Natural killer cell (primary cell): ENCODE data around the gene HUS1. TPM values are rescaled to one million over a fixed set of nuclear protein-coding genes. Genes with fewer than 3 reads are reported as not detected.

Source experiments
- ATAC-seq, 3 donors: fragments of 150-1000 bp in 2 of 3; fragments of 200-7000 bp in 1 of 3; cut with Tn5 transposase; 1 replicate in 1 of 3; 2 replicates in 2 of 3; pipeline ENCODE4 v1.10.0; 2021; ENCODE audit warnings: mild to moderate bottlenecking in 2 of 3, moderate library complexity in 2 of 3
- DNase-seq, 2 donors: peaks; one replicate each; pipeline versions ENCODE4 v3.0.0 to v3.0.0-alpha.2; 2013 to 2021; ENCODE audit warnings: mixed read lengths in 1 of 2
- H3K27ac ChIP-seq: one replicate; pipeline ENCODE4 v1.5.1; 2013; ENCODE audit warnings: mild to moderate bottlenecking, low read length
- H3K27me3 ChIP-seq: one replicate; pipeline ENCODE4 v1.6.1; 2013; ENCODE audit warnings: low read length; ENCODE audit not compliant: control insufficient read depth, insufficient read depth
- H3K36me3 ChIP-seq: one replicate; pipeline ENCODE4 v1.6.1; 2013; ENCODE audit warnings: low read length; ENCODE audit not compliant: control insufficient read depth, insufficient read depth
- H3K4me1 ChIP-seq: one replicate; pipeline ENCODE4 v1.6.1; 2013; ENCODE audit warnings: low read length; ENCODE audit not compliant: control insufficient read depth, insufficient read depth
- H3K4me3 ChIP-seq: one replicate; pipeline ENCODE4 v1.5.1; 2013; ENCODE audit warnings: low read length
- H3K9me3 ChIP-seq: one replicate; pipeline ENCODE4 v1.6.1; 2013; ENCODE audit warnings: low read length; ENCODE audit not compliant: control insufficient read depth, insufficient read depth
- H3K27ac Mint-ChIP-seq, 2 donors: one replicate each; pipeline ENCODE4 v1.8.0; 2022; ENCODE audit warnings: mild to moderate bottlenecking in 2 of 2, mixed read lengths in 2 of 2, moderate library complexity in 1 of 2
- H3K27me3 Mint-ChIP-seq, 2 donors: one replicate each; pipeline ENCODE4 v1.8.0; 2022; ENCODE audit warnings: low read depth in 2 of 2, mixed read lengths in 2 of 2
- H3K36me3 Mint-ChIP-seq: one replicate; pipeline ENCODE4 v1.8.0; 2022; ENCODE audit warnings: mixed read lengths
- H3K4me1 Mint-ChIP-seq, 2 donors: one replicate each; pipeline ENCODE4 v1.8.0; 2022; ENCODE audit warnings: mixed read lengths in 2 of 2
- H3K4me3 Mint-ChIP-seq: one replicate; pipeline ENCODE4 v1.8.0; 2022; ENCODE audit warnings: mild to moderate bottlenecking, moderate library complexity, mixed read lengths
- H3K9me3 Mint-ChIP-seq, 2 donors: one replicate each; pipeline ENCODE4 v1.8.0; 2022; ENCODE audit warnings: mixed read lengths in 2 of 2
- CTCF ChIP-seq: fragments of 200-600 bp; IDR thresholded peaks from one replicate; pipeline ENCODE4 v1.8.0; 2022; ENCODE audit warnings: antibody characterized with exemption
- WGBS: methylation state at CpG from one replicate; pipeline ENCODE4 v1.1.7; 2013; ENCODE audit warnings: missing lambda C conversion rate; ENCODE audit not compliant: insufficient coverage; 5-methylcytosine and 5-hydroxymethylcytosine counted together
- intact Hi-C: fragments of 100-400 bp; cut with micrococcal nuclease; formaldehyde crosslinking; loops from one replicate; pipeline ENCODE4 v1.14.2; 2022
- total RNA-seq, 4 donors: library from RNA; stranded (reverse); fragments of 120-200 nt in 1 of 4; gene quantifications; one replicate each; pipeline versions ENCODE4 v1.2.3 to v1.2.4, GENCODE V29; 2013 to 2022

The HUS1 gene
- total RNA-seq, 3 donors from 2014 or later (not counting 1 experiment from before 2014, with no cell fraction given): 55.6 to 75.0 (median 59.3) TPM

DNA sequence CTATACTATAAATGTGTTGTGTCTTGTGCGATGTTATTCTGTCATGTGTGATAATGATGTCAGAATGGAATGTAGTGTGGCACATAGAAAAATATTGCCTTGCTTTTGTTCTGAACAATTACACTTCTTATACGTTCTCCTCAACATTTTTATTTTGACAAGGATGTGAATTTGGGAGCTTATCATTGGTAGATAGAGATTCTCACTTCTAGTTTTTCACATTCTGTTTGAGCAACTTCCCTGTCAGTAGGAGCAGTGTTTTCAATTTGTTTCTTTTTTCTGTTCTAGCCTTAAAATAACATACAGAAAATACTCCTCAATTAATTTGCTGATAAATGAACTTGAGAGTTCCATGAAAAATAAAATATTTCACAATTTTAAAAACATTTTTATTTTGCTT, 31.9 kb upstream of the HUS1 start:
- H3K4me3 Mint-ChIP-seq: no peak overlapping the region
- peak overlapping the region in 1 of 2 donors; percentile 25 for H3K27ac Mint-ChIP-seq
- peaks cover 2 to 6% of the 10 kb centered on the region in 2 donors for H3K27me3 Mint-ChIP-seq
- 100% methylated on average over 1 of the region's 2 CpGs for WGBS
- no peak for DNase-seq
- no peak overlapping the region for H3K4me3 ChIP-seq
- no peaks in the 10 kb centered on the region for H3K36me3 ChIP-seq
- no peaks in the 10 kb centered on the region for H3K9me3 ChIP-seq
- no peak for TF ChIP-seq CTCF
- no peak overlapping the region for H3K27ac ChIP-seq
- no peak for ATAC-seq
- intact Hi-C loops: no loop called here
- no peaks in the 10 kb centered on the region for H3K27me3 ChIP-seq
- no peaks in the 10 kb centered on the region for H3K9me3 Mint-ChIP-seq
- no peaks in the 10 kb centered on the region for H3K36me3 Mint-ChIP-seq
- H3K4me1 Mint-ChIP-seq: peaks cover 6% of the 10 kb centered on the region in 2 donors
- no peaks in the 10 kb centered on the region for H3K4me1 ChIP-seq

DNA sequence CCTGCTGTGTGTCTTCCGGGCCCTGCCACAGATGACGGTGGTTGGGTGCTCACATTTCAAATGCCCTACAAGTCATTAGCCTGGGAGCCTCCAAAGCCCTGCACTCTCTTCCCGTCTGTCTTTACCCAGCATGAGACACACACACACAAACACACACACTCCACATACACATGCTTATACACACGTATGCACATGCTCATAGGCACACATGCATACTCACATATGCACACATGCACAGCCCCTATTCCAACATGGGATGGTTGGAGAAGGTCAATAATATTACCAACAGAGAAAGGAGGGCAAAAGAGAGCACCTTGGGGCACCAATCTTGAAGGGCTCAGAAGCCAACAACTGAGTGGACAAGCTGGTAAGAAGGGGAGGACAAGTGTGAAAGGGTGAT, 30.5 kb upstream of the HUS1 start:
- no peak for ATAC-seq
- H3K9me3 Mint-ChIP-seq: no peaks in the 10 kb centered on the region
- DNase-seq: no peak
- 92% methylated on average over 4 of the region's 4 CpGs for WGBS
- TF ChIP-seq CTCF: no peak
- intact Hi-C loops: no loop called here
- no peaks in the 10 kb centered on the region for H3K36me3 Mint-ChIP-seq
- Histone ChIP-seq H3K9me3 (no peaks in the 10 kb centered on the region), H3K4me1 (no peaks in the 10 kb centered on the region), H3K27me3 (no peaks in the 10 kb centered on the region), H3K36me3 (no peaks in the 10 kb centered on the region), H3K27ac (no peak overlapping the region), H3K4me3 (no peak overlapping the region)
- no peak overlapping the region for H3K27ac Mint-ChIP-seq
- peaks cover 6 to 11% of the 10 kb centered on the region in 2 donors for H3K27me3 Mint-ChIP-seq
- H3K4me3 Mint-ChIP-seq: no peak overlapping the region
- peaks cover 6% of the 10 kb centered on the region in 2 donors for H3K4me1 Mint-ChIP-seq

DNA sequence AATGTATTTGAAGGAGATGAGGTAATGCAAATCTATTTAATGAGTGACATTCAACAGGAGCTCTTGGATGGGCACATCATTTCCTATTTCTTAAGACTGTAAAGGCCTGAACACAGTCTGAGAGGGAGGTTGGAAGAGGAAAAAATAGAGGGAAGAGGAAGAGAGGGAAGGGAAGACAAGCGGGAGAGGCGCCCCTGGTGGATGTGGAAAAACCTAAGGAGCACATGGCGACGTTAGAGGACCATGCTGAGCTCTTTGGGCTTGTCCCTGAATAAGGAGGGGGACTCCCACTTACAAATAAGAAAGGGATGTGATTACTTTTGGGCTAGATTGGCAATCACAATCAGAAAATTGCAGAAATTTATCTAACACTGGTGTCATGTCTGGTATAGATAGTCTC, 29.8 kb upstream of the HUS1 start:
- DNase-seq: no peak

More for the DNA sequence above, 29.8 kb upstream of the HUS1 start:
- H3K4me1 Mint-ChIP-seq: peaks cover 6% of the 10 kb centered on the region in 2 donors
- no peak overlapping the region for H3K4me3 Mint-ChIP-seq
- H3K27ac ChIP-seq: no peak overlapping the region
- TF ChIP-seq CTCF: no peak
- no peaks in the 10 kb centered on the region for H3K27me3 ChIP-seq
- H3K4me1 ChIP-seq: no peaks in the 10 kb centered on the region
- H3K36me3 ChIP-seq: no peaks in the 10 kb centered on the region
- no peak overlapping the region for H3K27ac Mint-ChIP-seq
- no peaks in the 10 kb centered on the region for H3K36me3 Mint-ChIP-seq
- H3K27me3 Mint-ChIP-seq: peaks cover 6 to 12% of the 10 kb centered on the region in 2 donors
- H3K9me3 Mint-ChIP-seq: no peaks in the 10 kb centered on the region
- intact Hi-C loops: no loop called here
- no peak overlapping the region for H3K4me3 ChIP-seq
- no peak for ATAC-seq
- H3K9me3 ChIP-seq: no peaks in the 10 kb centered on the region
- WGBS: 88% methylated on average over 4 of the region's 4 CpGs
